ENCODE measurements around the gene OR8J1.

Gene OR8J1, protein sequence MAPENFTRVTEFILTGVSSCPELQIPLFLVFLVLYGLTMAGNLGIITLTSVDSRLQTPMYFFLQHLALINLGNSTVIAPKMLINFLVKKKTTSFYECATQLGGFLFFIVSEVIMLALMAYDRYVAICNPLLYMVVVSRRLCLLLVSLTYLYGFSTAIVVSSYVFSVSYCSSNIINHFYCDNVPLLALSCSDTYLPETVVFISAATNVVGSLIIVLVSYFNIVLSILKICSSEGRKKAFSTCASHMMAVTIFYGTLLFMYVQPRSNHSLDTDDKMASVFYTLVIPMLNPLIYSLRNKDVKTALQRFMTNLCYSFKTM

GRCh38 chr11:56353991-56354390 lies at the start of gene OR8J1:
Gene OR8J1 (plus strand): TSS chr11:56354291. CDS start chr11:56360247, 5,956 bp downstream.
- TF ChIP-seq CREB1 (IDR thresholded peaks at IDR 0.05; ENCODE audit: low read depth) (no peak), ZBTB7A (IDR thresholded peaks at IDR 0.05; ENCODE audit: low read depth) (no peak), TAF1 (IDR thresholded peaks at IDR 0.05; ENCODE audit: low read depth) (no peak), FOXM1 (IDR thresholded peaks at IDR 0.05; ENCODE audit: borderline replicate concordance, low read depth) (no peak), NFIC (IDR thresholded peaks at IDR 0.05) (no peak), TEAD4 (IDR thresholded peaks at IDR 0.05) (no peak), EP300 (IDR thresholded peaks at IDR 0.05; ENCODE audit: borderline replicate concordance) (no peak), YY1 (IDR thresholded peaks at IDR 0.05; ENCODE audit: low read depth) (no peak), EGR1 (IDR thresholded peaks at IDR 0.05) (no peak), CEBPB (IDR thresholded peaks at IDR 0.05) (no peak), TCF12 (IDR thresholded peaks at IDR 0.05; ENCODE audit: low read depth) (no peak), RAD21 (IDR thresholded peaks at IDR 0.05; ENCODE audit: low read depth) (no peak)
- TF ChIP-seq, protein P1, sequence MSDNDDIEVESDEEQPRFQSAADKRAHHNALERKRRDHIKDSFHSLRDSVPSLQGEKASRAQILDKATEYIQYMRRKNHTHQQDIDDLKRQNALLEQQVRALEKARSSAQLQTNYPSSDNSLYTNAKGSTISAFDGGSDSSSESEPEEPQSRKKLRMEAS (IDR thresholded peaks at IDR 0.05) = no peak
- TF ChIP-seq, protein P2, sequence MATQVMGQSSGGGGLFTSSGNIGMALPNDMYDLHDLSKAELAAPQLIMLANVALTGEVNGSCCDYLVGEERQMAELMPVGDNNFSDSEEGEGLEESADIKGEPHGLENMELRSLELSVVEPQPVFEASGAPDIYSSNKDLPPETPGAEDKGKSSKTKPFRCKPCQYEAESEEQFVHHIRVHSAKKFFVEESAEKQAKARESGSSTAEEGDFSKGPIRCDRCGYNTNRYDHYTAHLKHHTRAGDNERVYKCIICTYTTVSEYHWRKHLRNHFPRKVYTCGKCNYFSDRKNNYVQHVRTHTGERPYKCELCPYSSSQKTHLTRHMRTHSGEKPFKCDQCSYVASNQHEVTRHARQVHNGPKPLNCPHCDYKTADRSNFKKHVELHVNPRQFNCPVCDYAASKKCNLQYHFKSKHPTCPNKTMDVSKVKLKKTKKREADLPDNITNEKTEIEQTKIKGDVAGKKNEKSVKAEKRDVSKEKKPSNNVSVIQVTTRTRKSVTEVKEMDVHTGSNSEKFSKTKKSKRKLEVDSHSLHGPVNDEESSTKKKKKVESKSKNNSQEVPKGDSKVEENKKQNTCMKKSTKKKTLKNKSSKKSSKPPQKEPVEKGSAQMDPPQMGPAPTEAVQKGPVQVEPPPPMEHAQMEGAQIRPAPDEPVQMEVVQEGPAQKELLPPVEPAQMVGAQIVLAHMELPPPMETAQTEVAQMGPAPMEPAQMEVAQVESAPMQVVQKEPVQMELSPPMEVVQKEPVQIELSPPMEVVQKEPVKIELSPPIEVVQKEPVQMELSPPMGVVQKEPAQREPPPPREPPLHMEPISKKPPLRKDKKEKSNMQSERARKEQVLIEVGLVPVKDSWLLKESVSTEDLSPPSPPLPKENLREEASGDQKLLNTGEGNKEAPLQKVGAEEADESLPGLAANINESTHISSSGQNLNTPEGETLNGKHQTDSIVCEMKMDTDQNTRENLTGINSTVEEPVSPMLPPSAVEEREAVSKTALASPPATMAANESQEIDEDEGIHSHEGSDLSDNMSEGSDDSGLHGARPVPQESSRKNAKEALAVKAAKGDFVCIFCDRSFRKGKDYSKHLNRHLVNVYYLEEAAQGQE (IDR thresholded peaks at IDR 0.05; ENCODE audit: low read depth) = no peak
- TF ChIP-seq, protein P3, sequence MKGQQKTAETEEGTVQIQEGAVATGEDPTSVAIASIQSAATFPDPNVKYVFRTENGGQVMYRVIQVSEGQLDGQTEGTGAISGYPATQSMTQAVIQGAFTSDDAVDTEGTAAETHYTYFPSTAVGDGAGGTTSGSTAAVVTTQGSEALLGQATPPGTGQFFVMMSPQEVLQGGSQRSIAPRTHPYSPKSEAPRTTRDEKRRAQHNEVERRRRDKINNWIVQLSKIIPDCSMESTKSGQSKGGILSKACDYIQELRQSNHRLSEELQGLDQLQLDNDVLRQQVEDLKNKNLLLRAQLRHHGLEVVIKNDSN (IDR thresholded peaks at IDR 0.05) = no peak

- no peak for TF ChIP-seq RAD21 (IDR thresholded peaks at IDR 0.05; ENCODE audit: low read depth)
- no peak for TF ChIP-seq EGR1 (IDR thresholded peaks at IDR 0.05)
- TF ChIP-seq, protein P3 (IDR thresholded peaks at IDR 0.05) = no peak
- no peak for TF ChIP-seq NFIC (IDR thresholded peaks at IDR 0.05)
- TF ChIP-seq, protein P1 (IDR thresholded peaks at IDR 0.05) = no peak
- no peak for TF ChIP-seq TCF12 (IDR thresholded peaks at IDR 0.05; ENCODE audit: low read depth)
Measured at GRCh38 chr11:56307836-56308235, 46.3 kb upstream of the OR8J1 start.

GRCh38 chr11:56314844-56315243 lies 39.2 kb upstream of the OR8J1 start, which contains the start of gene OR8K3:
Gene OR8K3 (plus strand): TSS chr11:56315144. CDS start chr11:56318307, 3,163 bp downstream.
- TF ChIP-seq, protein P1 (IDR thresholded peaks at IDR 0.05) = no peak
- TF ChIP-seq EGR1 (IDR thresholded peaks at IDR 0.05) = no peak
- TF ChIP-seq TCF12 (IDR thresholded peaks at IDR 0.05; ENCODE audit: low read depth) = no peak

DNA sequence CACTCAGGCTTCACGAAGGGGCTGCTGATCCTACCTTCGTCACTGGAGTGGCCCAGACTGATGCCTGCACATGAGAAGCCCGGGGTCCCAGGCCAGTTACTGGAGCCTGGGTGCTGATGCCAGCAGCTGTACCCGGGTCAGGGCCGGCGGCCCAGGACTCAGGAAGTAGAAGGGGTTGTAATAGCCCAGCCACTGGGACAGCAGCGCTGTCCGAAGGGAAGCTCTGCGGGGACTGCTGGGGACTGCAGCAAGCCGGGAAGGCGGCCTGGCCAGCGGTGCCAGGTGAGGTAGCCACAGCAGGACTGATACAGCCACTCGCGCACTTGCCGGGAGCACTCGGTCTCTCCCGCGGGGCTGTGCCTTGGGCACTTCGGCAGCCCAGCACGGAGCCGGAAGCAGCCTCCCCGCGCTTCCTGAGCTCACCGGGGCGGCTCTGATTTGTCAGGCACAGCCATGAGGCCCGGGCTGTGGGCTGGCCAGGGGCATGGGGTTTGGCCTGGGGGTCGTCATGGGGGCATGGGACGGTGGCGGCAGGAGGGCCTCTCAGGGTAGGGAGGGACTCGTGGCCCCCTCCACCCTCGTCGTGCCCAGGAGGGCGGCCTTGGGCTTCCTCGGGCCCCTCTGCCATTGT lies 22.1 kb upstream of the OR8J1 start:
- TF ChIP-seq TCF12 (IDR thresholded peaks at IDR 0.05; ENCODE audit: low read depth) = no peak
- TF ChIP-seq NFIC (IDR thresholded peaks at IDR 0.05) = no peak
- no peak for TF ChIP-seq CREB1 (IDR thresholded peaks at IDR 0.05; ENCODE audit: low read depth)
- no peak for TF ChIP-seq TEAD4 (IDR thresholded peaks at IDR 0.05)
- TF ChIP-seq, protein P2 (IDR thresholded peaks at IDR 0.05; ENCODE audit: low read depth) = no peak
- no peak for TF ChIP-seq ZBTB7A (IDR thresholded peaks at IDR 0.05; ENCODE audit: low read depth)
- no peak for TF ChIP-seq YY1 (IDR thresholded peaks at IDR 0.05; ENCODE audit: low read depth)
- no peak for TF ChIP-seq CEBPB (IDR thresholded peaks at IDR 0.05)

GRCh38 chr11:56333156-56333555 lies 20.9 kb upstream of the OR8J1 start:
- TF ChIP-seq TEAD4 (IDR thresholded peaks at IDR 0.05) = no peak
- TF ChIP-seq TCF12 (IDR thresholded peaks at IDR 0.05; ENCODE audit: low read depth) = no peak
- no peak for TF ChIP-seq NFIC (IDR thresholded peaks at IDR 0.05)
- TF ChIP-seq CREB1 (IDR thresholded peaks at IDR 0.05; ENCODE audit: low read depth) = no peak
- TF ChIP-seq EP300 (IDR thresholded peaks at IDR 0.05; ENCODE audit: borderline replicate concordance) = no peak
- TF ChIP-seq, protein P2 (IDR thresholded peaks at IDR 0.05; ENCODE audit: low read depth) = no peak
- TF ChIP-seq, protein P3 (IDR thresholded peaks at IDR 0.05) = no peak
- no peak for TF ChIP-seq FOXM1 (IDR thresholded peaks at IDR 0.05; ENCODE audit: borderline replicate concordance, low read depth)
- no peak for TF ChIP-seq ZBTB7A (IDR thresholded peaks at IDR 0.05; ENCODE audit: low read depth)
